ENCODE results near the gene MRPL53. TPM values are rescaled to one million over a fixed set of nuclear protein-coding genes. Genes with fewer than 3 reads are reported as not detected.

MRPL53 gene
- total and polyA plus RNA-seq, 10 donors: 13.0 to 86.7 (median 67.3) TPM

- peak overlapping the region; percentile 77 to 100 (median 98) for H3K27ac ChIP-seq
- WGBS, 5 donors: 5 to 11% (median 6%) methylated on average over 10 of the region's 10 CpGs
- peaks cover 33 to 74% (median 50%) of the 10 kb centered on the region in 6 donors for H3K4me1 ChIP-seq
- H3K36me3 ChIP-seq: peaks cover 0 to 35% (median 20%) of the 10 kb centered on the region in 6 donors
- H3K9me3 ChIP-seq: no peaks in the 10 kb centered on the region
- no peaks in the 10 kb centered on the region for H3K27me3 ChIP-seq (replicated peaks in 1 of 7)
- H3K4me3 ChIP-seq: peak overlapping the region; percentile 55 to 91 (median 72)
- intact Hi-C loops (cut with DNase I; ENCODE audit: low total_unique reads): no loop called here
- TF ChIP-seq POLR2AphosphoS5 (IDR thresholded peaks at IDR 0.05) (no peak), POLR2A (IDR thresholded peaks at IDR 0.05) (no peak)
- TF ChIP-seq, protein P1, sequence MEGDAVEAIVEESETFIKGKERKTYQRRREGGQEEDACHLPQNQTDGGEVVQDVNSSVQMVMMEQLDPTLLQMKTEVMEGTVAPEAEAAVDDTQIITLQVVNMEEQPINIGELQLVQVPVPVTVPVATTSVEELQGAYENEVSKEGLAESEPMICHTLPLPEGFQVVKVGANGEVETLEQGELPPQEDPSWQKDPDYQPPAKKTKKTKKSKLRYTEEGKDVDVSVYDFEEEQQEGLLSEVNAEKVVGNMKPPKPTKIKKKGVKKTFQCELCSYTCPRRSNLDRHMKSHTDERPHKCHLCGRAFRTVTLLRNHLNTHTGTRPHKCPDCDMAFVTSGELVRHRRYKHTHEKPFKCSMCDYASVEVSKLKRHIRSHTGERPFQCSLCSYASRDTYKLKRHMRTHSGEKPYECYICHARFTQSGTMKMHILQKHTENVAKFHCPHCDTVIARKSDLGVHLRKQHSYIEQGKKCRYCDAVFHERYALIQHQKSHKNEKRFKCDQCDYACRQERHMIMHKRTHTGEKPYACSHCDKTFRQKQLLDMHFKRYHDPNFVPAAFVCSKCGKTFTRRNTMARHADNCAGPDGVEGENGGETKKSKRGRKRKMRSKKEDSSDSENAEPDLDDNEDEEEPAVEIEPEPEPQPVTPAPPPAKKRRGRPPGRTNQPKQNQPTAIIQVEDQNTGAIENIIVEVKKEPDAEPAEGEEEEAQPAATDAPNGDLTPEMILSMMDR (IDR thresholded peaks at IDR 0.05 in 8 of 11, conservative IDR thresholded peaks at IDR 0.05 in 3 of 11): no peak
- DNase-seq: peak; percentile 78
Measured at GRCh38 chr2:74458938-74459363, 13.5 kb downstream of the MRPL53 start.

GRCh38 chr2:74458132-74458937 is 14.1 kb downstream of the MRPL53 start, which contains the start of gene WBP1:
Gene WBP1 (plus strand): TSS chr2:74458438. CDS start chr2:74458603, 165 bp downstream.
- peaks cover 32 to 67% (median 44%) of the 10 kb centered on the region in 6 donors for H3K4me1 ChIP-seq
- H3K4me3 ChIP-seq: peak within 1 kb of the TSS; percentile 55 to 91 (median 72)
- H3K27ac ChIP-seq: peak within 1 kb of the TSS; percentile 95 to 100 (median 98)
- peaks cover 0 to 35% (median 20%) of the 10 kb centered on the region in 6 donors for H3K36me3 ChIP-seq
- H3K27me3 ChIP-seq (replicated peaks in 1 of 7): no peaks in the 10 kb centered on the region
- DNase-seq: peak; percentile 99
- intact Hi-C loops (cut with DNase I; ENCODE audit: low total_unique reads): no loop called here
- H3K9me3 ChIP-seq: no peaks in the 10 kb centered on the region
- whole genome bisulfite sequencing, 5 donors: 0 to 2% (median 0%) methylated on average over 26 to 38 of the region's 38 CpGs
- TF ChIP-seq POLR2A (IDR thresholded peaks at IDR 0.05) (peak; percentile 64 to 76 (median 65)), POLR2AphosphoS5 (IDR thresholded peaks at IDR 0.05) (peak; percentile 90 to 93 (median 92))
- TF ChIP-seq, protein P1 (IDR thresholded peaks at IDR 0.05 in 8 of 11, conservative IDR thresholded peaks at IDR 0.05 in 3 of 11): peak in 1 of 11 experiments; percentile 22

- Histone ChIP-seq H3K27me3 (replicated peaks in 1 of 7) (no peaks in the 10 kb centered on the region), H3K36me3 (peaks cover 0 to 28% (median 17%) of the 10 kb centered on the region in 6 donors), H3K27ac (peak overlapping the region; percentile 95 to 100 (median 98)), H3K4me1 (peaks cover 32 to 65% (median 41%) of the 10 kb centered on the region in 6 donors), H3K4me3 (peak overlapping the region; percentile 55 to 91 (median 72)), H3K9me3 (no peaks in the 10 kb centered on the region)
- intact Hi-C loops (cut with DNase I; ENCODE audit: low total_unique reads): no loop called here
- 0 to 1% (median 0%) methylated on average over 30 to 46 of the region's 46 CpGs for WGBS, 5 donors
- peak; percentile 97 for DNase-seq
- TF ChIP-seq POLR2A (IDR thresholded peaks at IDR 0.05) (peak; percentile 35 to 91 (median 62)), POLR2AphosphoS5 (IDR thresholded peaks at IDR 0.05) (peak; percentile 93 to 98 (median 97))
- TF ChIP-seq, protein P1 (IDR thresholded peaks at IDR 0.05 in 8 of 11, conservative IDR thresholded peaks at IDR 0.05 in 3 of 11): peak in 1 of 11 experiments; percentile 9
Measured at GRCh38 chr2:74457549-74458131, 14.8 kb downstream of the MRPL53 start.

Measured in spleen (tissue), 11 donors.